Measurements from ENCODE around the gene PDCD6IP. TPM values are rescaled to one million over a fixed set of nuclear protein-coding genes. Genes with fewer than 3 reads are reported as not detected.

PDCD6IP gene
- total RNA-seq, 1 donor from 2014 or later = 217 TPM

DNA sequence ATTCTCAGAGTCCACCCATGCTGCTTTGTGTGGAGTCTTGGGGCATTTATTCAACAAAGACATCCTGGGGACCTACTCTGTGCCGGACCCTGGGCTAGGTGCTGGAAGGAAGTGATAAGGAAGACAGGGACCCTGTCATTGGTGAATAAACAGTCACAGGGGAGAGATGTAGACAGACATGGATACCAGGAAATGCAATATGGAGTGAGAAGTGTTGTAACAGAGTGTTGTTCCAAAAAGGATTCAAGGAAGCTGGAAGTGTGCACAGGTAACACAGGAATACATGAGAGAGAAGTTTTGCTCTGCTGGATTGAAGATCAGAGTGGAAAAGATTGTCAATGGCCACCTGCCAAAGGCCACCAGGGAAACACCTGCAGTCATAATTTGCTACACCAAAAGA lies 89.0 kb downstream of the PDCD6IP start:
- Mint-ChIP-seq H3K27me3 (ENCODE audit: unreplicated experiment) (no peaks in the 10 kb centered on the region), H3K36me3 (ENCODE audit: unreplicated experiment) (no peaks in the 10 kb centered on the region), H3K27ac (ENCODE audit: unreplicated experiment) (no peak overlapping the region), H3K4me3 (ENCODE audit: unreplicated experiment) (no peak overlapping the region), H3K4me1 (ENCODE audit: unreplicated experiment) (peaks cover 22% of the 10 kb centered on the region), H3K9me3 (ENCODE audit: unreplicated experiment) (no peaks in the 10 kb centered on the region)
- no peak for DNase-seq (ENCODE audit: extremely low spot score, unreplicated experiment)
- TF ChIP-seq, protein P1, sequence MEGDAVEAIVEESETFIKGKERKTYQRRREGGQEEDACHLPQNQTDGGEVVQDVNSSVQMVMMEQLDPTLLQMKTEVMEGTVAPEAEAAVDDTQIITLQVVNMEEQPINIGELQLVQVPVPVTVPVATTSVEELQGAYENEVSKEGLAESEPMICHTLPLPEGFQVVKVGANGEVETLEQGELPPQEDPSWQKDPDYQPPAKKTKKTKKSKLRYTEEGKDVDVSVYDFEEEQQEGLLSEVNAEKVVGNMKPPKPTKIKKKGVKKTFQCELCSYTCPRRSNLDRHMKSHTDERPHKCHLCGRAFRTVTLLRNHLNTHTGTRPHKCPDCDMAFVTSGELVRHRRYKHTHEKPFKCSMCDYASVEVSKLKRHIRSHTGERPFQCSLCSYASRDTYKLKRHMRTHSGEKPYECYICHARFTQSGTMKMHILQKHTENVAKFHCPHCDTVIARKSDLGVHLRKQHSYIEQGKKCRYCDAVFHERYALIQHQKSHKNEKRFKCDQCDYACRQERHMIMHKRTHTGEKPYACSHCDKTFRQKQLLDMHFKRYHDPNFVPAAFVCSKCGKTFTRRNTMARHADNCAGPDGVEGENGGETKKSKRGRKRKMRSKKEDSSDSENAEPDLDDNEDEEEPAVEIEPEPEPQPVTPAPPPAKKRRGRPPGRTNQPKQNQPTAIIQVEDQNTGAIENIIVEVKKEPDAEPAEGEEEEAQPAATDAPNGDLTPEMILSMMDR (IDR thresholded peaks at IDR 0.05) = no peak

DNA sequence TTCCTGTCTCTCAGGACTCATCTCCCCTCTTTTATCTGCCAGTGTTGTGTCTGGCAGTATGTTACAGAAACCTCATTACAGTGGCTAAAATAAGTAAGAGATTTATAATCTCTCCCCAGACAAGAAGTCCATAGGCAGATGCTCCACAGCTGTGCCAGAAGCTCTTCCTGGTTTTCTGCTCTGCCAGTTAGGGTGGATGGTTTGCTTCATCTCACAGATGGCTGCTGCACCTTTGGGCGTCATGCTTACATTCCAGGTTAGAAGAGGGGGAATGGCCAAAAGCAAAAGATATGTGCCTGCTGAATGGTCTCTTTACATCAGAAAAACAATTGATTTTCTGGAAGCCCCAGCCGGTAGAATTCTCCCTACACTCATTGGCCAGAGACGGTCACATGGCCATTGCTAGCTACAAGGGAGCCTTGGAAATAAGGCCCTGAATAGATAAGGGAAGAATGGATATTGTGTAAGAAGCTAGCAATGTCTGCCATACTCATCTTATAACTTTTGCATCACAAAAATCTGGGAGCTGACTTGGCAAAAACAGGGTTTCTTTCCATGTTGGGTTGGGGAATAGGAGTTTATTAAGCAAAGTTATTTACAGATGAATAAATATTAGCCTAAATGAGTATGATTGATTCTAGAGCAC lies 91.1 kb downstream of the PDCD6IP start:
- Mint-ChIP-seq H3K27ac (ENCODE audit: unreplicated experiment) (no peak overlapping the region), H3K27me3 (ENCODE audit: unreplicated experiment) (no peaks in the 10 kb centered on the region), H3K9me3 (ENCODE audit: unreplicated experiment) (no peaks in the 10 kb centered on the region), H3K36me3 (ENCODE audit: unreplicated experiment) (no peaks in the 10 kb centered on the region), H3K4me1 (ENCODE audit: unreplicated experiment) (peaks cover 14% of the 10 kb centered on the region), H3K4me3 (ENCODE audit: unreplicated experiment) (no peak overlapping the region)
- TF ChIP-seq, protein P1 (IDR thresholded peaks at IDR 0.05) = no peak
- DNase-seq (ENCODE audit: extremely low spot score, unreplicated experiment) = no peak

DNA sequence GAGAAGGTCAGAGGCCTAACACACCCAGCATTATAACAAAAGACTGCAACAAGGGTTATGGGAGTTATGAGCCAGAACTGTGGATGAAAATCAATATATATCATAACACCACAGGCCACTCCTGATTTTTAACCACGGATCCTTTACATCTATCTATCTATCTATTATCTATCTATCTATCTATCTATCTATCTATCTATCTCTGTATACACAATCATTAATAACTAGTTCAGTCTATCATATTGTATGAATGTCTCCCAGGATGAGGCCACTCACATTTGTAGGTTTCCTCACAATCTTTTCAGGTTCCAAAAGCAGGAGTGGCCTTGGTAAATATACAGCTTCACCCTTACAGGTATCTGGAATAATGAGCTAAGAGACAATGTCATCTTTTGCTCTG lies 94.2 kb downstream of the PDCD6IP start:
- Mint-ChIP-seq H3K36me3 (ENCODE audit: unreplicated experiment) (no peaks in the 10 kb centered on the region), H3K27me3 (ENCODE audit: unreplicated experiment) (no peaks in the 10 kb centered on the region), H3K4me3 (ENCODE audit: unreplicated experiment) (no peak overlapping the region), H3K27ac (ENCODE audit: unreplicated experiment) (no peak overlapping the region), H3K4me1 (ENCODE audit: unreplicated experiment) (peaks cover 5% of the 10 kb centered on the region), H3K9me3 (ENCODE audit: unreplicated experiment) (no peaks in the 10 kb centered on the region)
- TF ChIP-seq, protein P1 (IDR thresholded peaks at IDR 0.05) = no peak
- no peak for DNase-seq (ENCODE audit: extremely low spot score, unreplicated experiment)

DNA sequence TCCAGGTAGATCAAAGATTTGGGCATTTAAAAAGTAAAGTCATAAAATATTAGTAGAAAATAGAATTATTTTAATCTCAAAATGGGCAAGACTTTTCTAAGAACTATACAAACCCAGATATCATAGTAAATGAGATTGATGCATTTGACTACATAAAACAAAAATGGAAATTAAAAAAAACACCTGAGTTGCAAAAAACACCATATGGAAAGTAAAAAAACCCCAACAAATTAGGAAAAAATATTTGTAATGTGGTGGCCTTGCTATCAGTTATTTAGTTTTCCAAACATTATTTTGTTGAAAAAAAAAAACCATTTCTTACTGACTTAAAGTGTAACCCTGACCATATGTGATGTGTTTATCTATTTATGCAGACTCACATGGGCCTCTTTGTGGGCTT lies 97.2 kb downstream of the PDCD6IP start:
- Mint-ChIP-seq H3K4me1 (ENCODE audit: unreplicated experiment) (peaks cover 5% of the 10 kb centered on the region), H3K36me3 (ENCODE audit: unreplicated experiment) (no peaks in the 10 kb centered on the region), H3K27me3 (ENCODE audit: unreplicated experiment) (no peaks in the 10 kb centered on the region), H3K9me3 (ENCODE audit: unreplicated experiment) (peaks cover 11% of the 10 kb centered on the region), H3K27ac (ENCODE audit: unreplicated experiment) (no peak overlapping the region), H3K4me3 (ENCODE audit: unreplicated experiment) (no peak overlapping the region)
- TF ChIP-seq, protein P1 (IDR thresholded peaks at IDR 0.05) = no peak
- no peak for DNase-seq (ENCODE audit: extremely low spot score, unreplicated experiment)

- Mint-ChIP-seq H3K4me3 (ENCODE audit: unreplicated experiment) (no peak overlapping the region), H3K36me3 (ENCODE audit: unreplicated experiment) (no peaks in the 10 kb centered on the region), H3K27me3 (ENCODE audit: unreplicated experiment) (no peaks in the 10 kb centered on the region), H3K9me3 (ENCODE audit: unreplicated experiment) (peaks cover 11% of the 10 kb centered on the region), H3K27ac (ENCODE audit: unreplicated experiment) (no peak overlapping the region), H3K4me1 (ENCODE audit: unreplicated experiment) (peaks cover 5% of the 10 kb centered on the region)
- TF ChIP-seq, protein P1 (IDR thresholded peaks at IDR 0.05) = no peak
- DNase-seq (ENCODE audit: extremely low spot score, unreplicated experiment) = no peak
Observed at GRCh38 chr3:33897306-33897705, 98.9 kb downstream of the PDCD6IP start.
